Vagina (tissue), 2 donors: ENCODE measurements around the gene OBSCN.

ENCODE experiments used
- CTCF ChIP-seq, 3 experiments: fragments of 450-650 bp in 2 of 3; fragments of 200-600 bp in 1 of 3; sonication (generic) in 1 of 3; IDR thresholded peaks; one replicate each; pipeline ENCODE4 v1.5.1; 2017 to 2019; ENCODE audit warnings: antibody characterized with exemption in 3 of 3, mild to moderate bottlenecking in 2 of 3, moderate library complexity in 2 of 3
- POLR2A ChIP-seq, 2 donors: fragments of 450-650 bp; IDR thresholded peaks; one replicate each; pipeline ENCODE4 v1.6.1; 2017; ENCODE audit warnings: antibody characterized with exemption in 2 of 2, mild to moderate bottlenecking in 2 of 2, moderate library complexity in 2 of 2
- POLR2AphosphoS5 ChIP-seq, 2 donors: sonication (generic); formaldehyde crosslinking; IDR thresholded peaks; one replicate each; pipeline ENCODE4 v1.9.0; 2017; ENCODE audit warnings: antibody characterized with exemption in 2 of 2, mild to moderate bottlenecking in 2 of 2, low read depth in 1 of 2; ENCODE audit not compliant: insufficient read depth in 1 of 2

- TF ChIP-seq CTCF (IDR thresholded peaks at IDR 0.05) (no peak), POLR2A (IDR thresholded peaks at IDR 0.05) (no peak), POLR2AphosphoS5 (IDR thresholded peaks at IDR 0.05; ENCODE audit: insufficient read depth in 1 of 2, low read depth in 1 of 2) (no peak)
Measured at GRCh38 chr1:228267962-228268880, 60.4 kb downstream of the OBSCN start.
